Peyer's patch (tissue), 4 donors: ENCODE data around the gene KIAA1755.

Experiments used
- POLR2A ChIP-seq, 2 donors: fragments of 450-650 bp; IDR thresholded peaks; one replicate each; pipeline ENCODE4 v1.5.1; 2017; ENCODE audit warnings: antibody characterized with exemption in 2 of 2, mild to moderate bottlenecking in 2 of 2, moderate library complexity in 2 of 2
- TF ChIP-seq, protein P1 (sequence below), 6 experiments: fragments of 450-650 bp in 4 of 6; fragments of 200-600 bp in 2 of 6; sonication (generic) in 1 of 6; IDR thresholded peaks; one replicate each; pipeline ENCODE4 v1.5.1; 2017 to 2019; ENCODE audit warnings: antibody characterized with exemption in 6 of 6, mild to moderate bottlenecking in 3 of 6, moderate library complexity in 1 of 6

DNA sequence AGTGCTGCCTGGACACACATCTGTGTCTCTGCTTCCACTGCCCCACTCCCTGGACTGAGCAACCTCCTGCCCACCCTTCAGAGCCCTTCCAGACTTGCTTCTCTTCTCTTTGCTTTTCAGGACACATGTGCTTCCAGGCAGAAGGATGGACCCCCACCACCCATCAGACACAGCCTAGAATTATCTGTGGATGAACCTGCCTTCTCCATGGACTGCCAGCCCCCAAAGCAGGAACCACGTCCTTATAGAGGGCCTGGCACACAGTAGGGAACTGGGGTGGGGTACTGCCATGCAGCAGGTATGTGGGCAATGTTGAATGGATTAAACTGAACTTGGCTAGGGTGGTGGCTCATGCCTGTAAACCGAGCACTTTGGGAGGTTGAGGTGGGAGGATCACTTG lies 3.6 kb downstream of the KIAA1755 start:
- TF ChIP-seq, protein P1, sequence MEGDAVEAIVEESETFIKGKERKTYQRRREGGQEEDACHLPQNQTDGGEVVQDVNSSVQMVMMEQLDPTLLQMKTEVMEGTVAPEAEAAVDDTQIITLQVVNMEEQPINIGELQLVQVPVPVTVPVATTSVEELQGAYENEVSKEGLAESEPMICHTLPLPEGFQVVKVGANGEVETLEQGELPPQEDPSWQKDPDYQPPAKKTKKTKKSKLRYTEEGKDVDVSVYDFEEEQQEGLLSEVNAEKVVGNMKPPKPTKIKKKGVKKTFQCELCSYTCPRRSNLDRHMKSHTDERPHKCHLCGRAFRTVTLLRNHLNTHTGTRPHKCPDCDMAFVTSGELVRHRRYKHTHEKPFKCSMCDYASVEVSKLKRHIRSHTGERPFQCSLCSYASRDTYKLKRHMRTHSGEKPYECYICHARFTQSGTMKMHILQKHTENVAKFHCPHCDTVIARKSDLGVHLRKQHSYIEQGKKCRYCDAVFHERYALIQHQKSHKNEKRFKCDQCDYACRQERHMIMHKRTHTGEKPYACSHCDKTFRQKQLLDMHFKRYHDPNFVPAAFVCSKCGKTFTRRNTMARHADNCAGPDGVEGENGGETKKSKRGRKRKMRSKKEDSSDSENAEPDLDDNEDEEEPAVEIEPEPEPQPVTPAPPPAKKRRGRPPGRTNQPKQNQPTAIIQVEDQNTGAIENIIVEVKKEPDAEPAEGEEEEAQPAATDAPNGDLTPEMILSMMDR (IDR thresholded peaks at IDR 0.05): no peak
- TF ChIP-seq POLR2A (IDR thresholded peaks at IDR 0.05): no peak
